ENCODE measurements around the gene TRMT44. TPM values are rescaled to one million over a fixed set of nuclear protein-coding genes. Genes with fewer than 3 reads are reported as not detected.

The TRMT44 gene
- total RNA-seq, 2 experiments from 2014 or later, result 24.1 to 29.2 TPM

GRCh38 chr4:8463811-8464210 is 23.2 kb downstream of the TRMT44 start:
- DNase-seq, result no peak
- no peaks in the 10 kb centered on the region for H3K9me3 Mint-ChIP-seq
- no peaks in the 10 kb centered on the region for H3K4me1 Mint-ChIP-seq (ENCODE audit: low read depth)
- peaks cover 25% of the 10 kb centered on the region for H3K36me3 Mint-ChIP-seq
- H3K27ac Mint-ChIP-seq, result no peak overlapping the region
- ChIA-PET POLR2A (no interaction called here), CTCF (no interaction called here)
- intact Hi-C loops (cut with micrococcal nuclease), result no loop called here
- no peaks in the 10 kb centered on the region for H3K27me3 Mint-ChIP-seq
- H3K4me3 Mint-ChIP-seq, result no peak overlapping the region

DNA sequence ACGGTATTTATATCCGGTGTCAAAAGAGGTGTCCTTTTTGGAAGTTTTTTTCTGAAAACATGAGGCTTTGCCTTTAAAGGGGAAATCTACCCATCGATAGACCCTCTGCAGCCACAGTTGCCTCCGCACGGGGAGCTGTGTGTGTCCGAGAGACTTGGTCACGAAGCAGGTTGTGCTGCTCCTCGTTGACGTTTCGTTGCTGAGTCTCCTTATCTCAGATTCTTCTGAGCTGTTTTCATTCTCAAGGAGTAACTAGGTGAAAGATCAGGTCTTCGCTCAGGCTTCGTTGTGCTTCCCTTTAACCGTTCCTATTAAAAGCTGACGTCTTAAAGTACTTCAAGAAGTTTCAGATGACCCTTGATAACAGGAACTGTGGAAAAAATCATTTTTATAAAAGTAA is 23.8 kb downstream of the TRMT44 start:
- DNase-seq, result no peak
- Mint-ChIP-seq H3K9me3 (no peaks in the 10 kb centered on the region), H3K27ac (no peak overlapping the region), H3K4me1 (ENCODE audit: low read depth) (no peaks in the 10 kb centered on the region), H3K27me3 (no peaks in the 10 kb centered on the region), H3K36me3 (peaks cover 24% of the 10 kb centered on the region), H3K4me3 (no peak overlapping the region)
- intact Hi-C loops (cut with micrococcal nuclease), result no loop called here
- POLR2A ChIA-PET, result no interaction called here
- CTCF ChIA-PET, result no interaction called here

- Mint-ChIP-seq H3K4me1 (ENCODE audit: low read depth) (no peaks in the 10 kb centered on the region), H3K9me3 (no peaks in the 10 kb centered on the region), H3K27me3 (no peaks in the 10 kb centered on the region), H3K4me3 (no peak overlapping the region), H3K27ac (no peak overlapping the region), H3K36me3 (peaks cover 23% of the 10 kb centered on the region)
- DNase-seq, result no peak
- ChIA-PET POLR2A (no interaction called here), CTCF (no interaction called here)
- intact Hi-C loops (cut with micrococcal nuclease), result no loop called here
These were observed 25.3 kb downstream of the TRMT44 start for GRCh38 chr4:8465615-8466611.

GRCh38 chr4:8467016-8467415 is 26.4 kb downstream of the TRMT44 start:
- intact Hi-C loops (cut with micrococcal nuclease), result no loop called here
- no peak overlapping the region for H3K4me3 Mint-ChIP-seq
- no peaks in the 10 kb centered on the region for H3K9me3 Mint-ChIP-seq
- DNase-seq, result no peak
- peaks cover 21% of the 10 kb centered on the region for H3K36me3 Mint-ChIP-seq
- POLR2A ChIA-PET, result no interaction called here
- H3K4me1 Mint-ChIP-seq (ENCODE audit: low read depth), result no peaks in the 10 kb centered on the region
- CTCF ChIA-PET, result interaction anchor here (1.0 to 1.8 kb wide), 2 partner anchors 33 to 225 kb away, joined by 3 to 5 read pairs; no protein-coding TSS in a partner anchor
- H3K27me3 Mint-ChIP-seq, result no peaks in the 10 kb centered on the region
- H3K27ac Mint-ChIP-seq, result no peak overlapping the region

GRCh38 chr4:8468746-8469535 is 28.4 kb downstream of the TRMT44 start:
- H3K9me3 Mint-ChIP-seq, result no peaks in the 10 kb centered on the region
- H3K4me1 Mint-ChIP-seq (ENCODE audit: low read depth), result no peaks in the 10 kb centered on the region
- no peak overlapping the region for H3K4me3 Mint-ChIP-seq
- H3K27ac Mint-ChIP-seq, result no peak overlapping the region
- H3K27me3 Mint-ChIP-seq, result no peaks in the 10 kb centered on the region
- DNase-seq, result peak; percentile 70
- intact Hi-C loops (cut with micrococcal nuclease), result loop anchor here (1.0 kb wide), 1 partner anchor 125 kb away; no protein-coding TSS in a partner anchor
- ChIA-PET POLR2A (interaction anchor here (0.6 kb wide), 1 partner anchor 160 kb away, joined by 3 read pairs; no protein-coding TSS in a partner anchor), CTCF (interaction anchor here (0.9 to 1.8 kb wide), 12 partner anchors 10 to 292 kb away, joined by 3 to 9 read pairs (median 4); no protein-coding TSS in a partner anchor)
- peaks cover 21% of the 10 kb centered on the region for H3K36me3 Mint-ChIP-seq

- no peak overlapping the region for H3K27ac Mint-ChIP-seq
- CTCF ChIA-PET, result interaction anchor here (1.3 to 1.8 kb wide), 2 partner anchors 12 to 216 kb away, joined by 3 to 9 read pairs; no protein-coding TSS in a partner anchor
- no peaks in the 10 kb centered on the region for H3K9me3 Mint-ChIP-seq
- no peak overlapping the region for H3K4me3 Mint-ChIP-seq
- intact Hi-C loops (cut with micrococcal nuclease), result no loop called here
- POLR2A ChIA-PET, result no interaction called here
- H3K36me3 Mint-ChIP-seq, result peaks cover 21% of the 10 kb centered on the region
- no peak for DNase-seq
- H3K4me1 Mint-ChIP-seq (ENCODE audit: low read depth), result no peaks in the 10 kb centered on the region
- H3K27me3 Mint-ChIP-seq, result no peaks in the 10 kb centered on the region
These were observed 29.0 kb downstream of the TRMT44 start for GRCh38 chr4:8469550-8469949.

- no peak for DNase-seq
- Mint-ChIP-seq H3K36me3 (peaks cover 19% of the 10 kb centered on the region), H3K9me3 (no peaks in the 10 kb centered on the region), H3K27me3 (no peaks in the 10 kb centered on the region), H3K4me1 (ENCODE audit: low read depth) (no peaks in the 10 kb centered on the region), H3K27ac (no peak overlapping the region), H3K4me3 (no peak overlapping the region)
- CTCF ChIA-PET, result no interaction called here
- POLR2A ChIA-PET, result no interaction called here
- intact Hi-C loops (cut with micrococcal nuclease), result no loop called here
These were observed 30.0 kb downstream of the TRMT44 start for GRCh38 chr4:8470451-8471024.

GRCh38 chr4:8471211-8471875 is 30.8 kb downstream of the TRMT44 start:
- intact Hi-C loops (cut with micrococcal nuclease), result no loop called here
- Mint-ChIP-seq H3K27me3 (no peaks in the 10 kb centered on the region), H3K27ac (no peak overlapping the region), H3K36me3 (peaks cover 24% of the 10 kb centered on the region), H3K4me3 (no peak overlapping the region), H3K4me1 (ENCODE audit: low read depth) (no peaks in the 10 kb centered on the region), H3K9me3 (no peaks in the 10 kb centered on the region)
- no peak for DNase-seq
- POLR2A ChIA-PET, result no interaction called here
- CTCF ChIA-PET, result interaction anchor here (0.6 kb wide), 1 partner anchor 229 kb away, joined by 3 read pairs; no protein-coding TSS in a partner anchor

DNA sequence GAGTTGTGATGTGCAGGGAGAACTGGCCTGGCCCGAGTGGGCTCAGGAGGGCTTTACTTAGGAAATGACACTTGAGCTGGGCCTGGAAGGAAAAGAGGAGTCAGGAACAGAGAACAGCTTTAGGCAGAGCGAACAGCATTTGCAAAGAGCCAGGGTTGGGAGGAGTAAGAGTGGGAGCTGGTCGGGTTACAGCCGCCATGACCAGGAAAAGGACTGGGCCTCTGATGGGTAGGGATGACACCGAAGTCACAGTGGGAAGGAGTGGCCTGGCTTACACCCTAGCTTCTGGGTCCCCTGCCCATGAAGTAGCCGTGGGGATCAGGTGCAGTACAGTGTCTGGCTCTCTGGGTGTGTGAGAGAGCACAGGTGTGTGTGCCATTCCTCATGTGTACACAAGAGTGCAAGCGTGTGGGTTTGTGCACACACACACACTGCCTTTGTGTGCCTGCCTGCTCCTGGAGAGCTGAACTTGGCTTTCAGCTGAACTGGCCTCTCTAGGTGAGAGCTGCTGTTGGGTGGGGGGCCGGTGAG is 31.6 kb downstream of the TRMT44 start:
- Mint-ChIP-seq H3K27me3 (no peaks in the 10 kb centered on the region), H3K4me1 (ENCODE audit: low read depth) (no peaks in the 10 kb centered on the region), H3K36me3 (peaks cover 25% of the 10 kb centered on the region), H3K4me3 (no peak overlapping the region), H3K27ac (no peak overlapping the region), H3K9me3 (no peaks in the 10 kb centered on the region)
- no peak for DNase-seq
- CTCF ChIA-PET, result interaction anchor here (0.6 kb wide), 1 partner anchor 230 kb away, joined by 3 read pairs; no protein-coding TSS in a partner anchor
- intact Hi-C loops (cut with micrococcal nuclease), result no loop called here
- POLR2A ChIA-PET, result no interaction called here

DNA sequence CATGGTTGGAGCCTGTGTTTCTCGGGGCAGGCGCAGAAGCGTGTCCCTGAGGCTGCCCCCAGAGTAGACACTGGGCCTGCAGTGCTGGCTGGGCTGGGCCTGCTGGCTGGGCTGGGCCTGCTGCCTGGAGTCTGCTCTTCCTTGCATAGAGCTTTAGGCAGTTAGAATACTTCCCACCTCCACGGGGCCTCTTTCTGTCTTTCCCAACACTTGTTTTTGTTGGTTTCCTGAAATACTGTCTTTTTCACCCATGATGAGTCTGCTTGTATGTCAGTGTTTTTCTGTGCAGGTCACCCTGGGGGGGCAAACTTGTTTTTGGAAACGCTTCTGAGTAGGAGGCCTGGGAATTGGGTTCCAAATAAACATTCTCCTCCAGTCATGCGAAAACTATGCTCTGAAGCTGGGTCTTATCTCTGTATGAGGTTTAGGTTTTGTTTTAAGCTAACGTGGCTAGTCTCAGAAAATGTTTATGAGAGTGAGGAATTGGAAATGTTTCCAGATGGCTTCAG is 32.2 kb downstream of the TRMT44 start:
- Mint-ChIP-seq H3K27me3 (no peaks in the 10 kb centered on the region), H3K4me1 (ENCODE audit: low read depth) (no peaks in the 10 kb centered on the region), H3K36me3 (peaks cover 25% of the 10 kb centered on the region), H3K9me3 (no peaks in the 10 kb centered on the region), H3K27ac (no peak overlapping the region), H3K4me3 (no peak overlapping the region)
- intact Hi-C loops (cut with micrococcal nuclease), result no loop called here
- DNase-seq, result no peak
- ChIA-PET POLR2A (no interaction called here), CTCF (no interaction called here)

GRCh38 chr4:8473198-8473919 is 32.8 kb downstream of the TRMT44 start:
- H3K36me3 Mint-ChIP-seq, result peaks cover 22% of the 10 kb centered on the region
- no peak overlapping the region for H3K4me3 Mint-ChIP-seq
- CTCF ChIA-PET, result no interaction called here
- POLR2A ChIA-PET, result no interaction called here
- intact Hi-C loops (cut with micrococcal nuclease), result no loop called here
- no peaks in the 10 kb centered on the region for H3K9me3 Mint-ChIP-seq
- no peaks in the 10 kb centered on the region for H3K27me3 Mint-ChIP-seq
- H3K4me1 Mint-ChIP-seq (ENCODE audit: low read depth), result no peaks in the 10 kb centered on the region
- no peak overlapping the region for H3K27ac Mint-ChIP-seq
- DNase-seq, result no peak

All from activated CD4-positive, alpha-beta memory T cell treated with anti-CD3 and anti-CD28 coated beads for 36 hours (primary cell).